Tibial nerve (tissue), 3 donors: Measurements from ENCODE around the gene VDR.

Experiments
- POLR2A ChIP-seq, 2 donors: fragments of 450-650 bp; IDR thresholded peaks; one replicate each; pipeline ENCODE4 v1.6.1; 2017; ENCODE audit warnings: antibody characterized with exemption in 2 of 2, mild to moderate bottlenecking in 2 of 2, moderate library complexity in 2 of 2
- TF ChIP-seq, protein P1 (sequence below), 5 experiments: fragments of 200-600 bp in 3 of 5; fragments of 450-650 bp in 2 of 5; sonication (generic) in 3 of 5; IDR thresholded peaks; one replicate each; pipeline ENCODE4 v1.5.1; 2016 to 2019; ENCODE audit warnings: antibody characterized with exemption in 5 of 5, mild to moderate bottlenecking in 3 of 5, moderate library complexity in 2 of 5

DNA sequence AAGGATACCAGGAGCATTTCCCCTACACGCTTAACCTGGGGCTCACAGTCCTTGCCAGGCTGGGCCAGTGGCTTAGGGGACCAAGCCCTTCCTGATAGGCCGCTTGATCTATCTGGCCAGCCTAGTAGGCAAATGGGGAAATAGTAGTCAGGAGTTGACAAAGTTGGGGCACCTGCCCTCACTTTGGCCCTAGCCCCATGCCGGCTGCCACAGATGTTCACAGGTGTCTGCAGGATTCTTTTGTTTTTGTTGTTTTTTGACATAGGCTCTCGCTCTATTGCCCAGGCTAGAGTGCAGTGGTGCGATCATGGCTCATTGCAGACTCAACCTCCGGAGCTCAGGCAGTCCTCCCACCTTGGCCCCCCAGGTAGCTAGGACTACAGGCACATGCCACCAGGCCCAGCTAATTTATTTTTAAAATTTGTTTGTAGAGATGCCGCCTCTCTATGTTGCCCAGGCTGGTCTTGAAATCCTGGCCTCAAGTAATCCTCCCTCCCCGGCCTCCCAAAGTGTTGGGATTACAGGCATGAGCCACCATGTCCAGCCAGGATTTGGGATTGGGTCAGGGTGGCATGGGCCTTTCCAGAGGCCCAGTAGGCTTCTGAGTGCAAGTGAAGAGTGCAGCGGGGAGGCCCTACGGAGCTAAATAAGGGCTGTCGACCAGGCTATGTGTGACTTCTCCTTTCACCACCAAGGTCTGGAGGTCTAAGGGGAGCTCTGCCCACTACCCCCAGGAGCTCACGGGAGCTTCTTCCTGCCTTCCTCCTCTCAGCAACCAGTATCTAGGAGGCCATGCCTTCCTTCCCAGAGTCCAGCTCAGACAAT lies 69.6 kb downstream of the VDR start:
- TF ChIP-seq, protein P1, sequence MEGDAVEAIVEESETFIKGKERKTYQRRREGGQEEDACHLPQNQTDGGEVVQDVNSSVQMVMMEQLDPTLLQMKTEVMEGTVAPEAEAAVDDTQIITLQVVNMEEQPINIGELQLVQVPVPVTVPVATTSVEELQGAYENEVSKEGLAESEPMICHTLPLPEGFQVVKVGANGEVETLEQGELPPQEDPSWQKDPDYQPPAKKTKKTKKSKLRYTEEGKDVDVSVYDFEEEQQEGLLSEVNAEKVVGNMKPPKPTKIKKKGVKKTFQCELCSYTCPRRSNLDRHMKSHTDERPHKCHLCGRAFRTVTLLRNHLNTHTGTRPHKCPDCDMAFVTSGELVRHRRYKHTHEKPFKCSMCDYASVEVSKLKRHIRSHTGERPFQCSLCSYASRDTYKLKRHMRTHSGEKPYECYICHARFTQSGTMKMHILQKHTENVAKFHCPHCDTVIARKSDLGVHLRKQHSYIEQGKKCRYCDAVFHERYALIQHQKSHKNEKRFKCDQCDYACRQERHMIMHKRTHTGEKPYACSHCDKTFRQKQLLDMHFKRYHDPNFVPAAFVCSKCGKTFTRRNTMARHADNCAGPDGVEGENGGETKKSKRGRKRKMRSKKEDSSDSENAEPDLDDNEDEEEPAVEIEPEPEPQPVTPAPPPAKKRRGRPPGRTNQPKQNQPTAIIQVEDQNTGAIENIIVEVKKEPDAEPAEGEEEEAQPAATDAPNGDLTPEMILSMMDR (IDR thresholded peaks at IDR 0.05), result no peak
- no peak for TF ChIP-seq POLR2A (IDR thresholded peaks at IDR 0.05)
